Measurements from ENCODE around the gene C2CD3.

C2CD3 gene

DNA sequence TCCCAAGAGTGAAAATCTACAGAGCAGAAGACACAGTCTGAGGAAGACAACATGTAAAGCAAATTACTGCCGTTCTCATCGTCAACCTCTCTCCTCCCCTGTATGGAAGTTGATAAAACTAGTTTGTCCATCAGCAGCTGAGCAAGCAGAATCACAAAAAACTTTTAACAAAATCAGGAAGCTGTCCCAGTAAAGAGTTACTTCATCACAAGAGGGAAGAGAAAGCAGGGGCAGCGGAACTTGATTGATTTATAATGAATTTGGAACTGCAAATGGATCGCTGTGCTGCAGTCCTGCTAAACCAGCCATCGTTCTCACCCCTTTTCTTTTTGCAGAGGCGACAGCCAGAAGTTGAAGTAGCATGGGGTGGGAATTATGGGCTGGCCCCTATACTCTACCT is 148.3 kb downstream of the C2CD3 start:
- no peak for DNase-seq (ENCODE audit: low read depth in 1 of 2, low spot score in 1 of 2)
- no peak overlapping the region for H3K27ac ChIP-seq (replicated peaks)
- no peak overlapping the region for H3K4me3 ChIP-seq (replicated peaks; ENCODE audit: insufficient read depth, low read length)
- no peaks in the 10 kb centered on the region for H3K27me3 ChIP-seq (ENCODE audit: insufficient read depth, poor library complexity, severe bottlenecking)
- TF ChIP-seq GABPA (IDR thresholded peaks at IDR 0.05; ENCODE audit: low read depth) (no peak), POLR2AphosphoS5 (IDR thresholded peaks at IDR 0.05; ENCODE audit: low read depth) (no peak), SPI1 (IDR thresholded peaks at IDR 0.05; ENCODE audit: borderline replicate concordance, low read depth) (no peak)
- TF ChIP-seq, protein P1, sequence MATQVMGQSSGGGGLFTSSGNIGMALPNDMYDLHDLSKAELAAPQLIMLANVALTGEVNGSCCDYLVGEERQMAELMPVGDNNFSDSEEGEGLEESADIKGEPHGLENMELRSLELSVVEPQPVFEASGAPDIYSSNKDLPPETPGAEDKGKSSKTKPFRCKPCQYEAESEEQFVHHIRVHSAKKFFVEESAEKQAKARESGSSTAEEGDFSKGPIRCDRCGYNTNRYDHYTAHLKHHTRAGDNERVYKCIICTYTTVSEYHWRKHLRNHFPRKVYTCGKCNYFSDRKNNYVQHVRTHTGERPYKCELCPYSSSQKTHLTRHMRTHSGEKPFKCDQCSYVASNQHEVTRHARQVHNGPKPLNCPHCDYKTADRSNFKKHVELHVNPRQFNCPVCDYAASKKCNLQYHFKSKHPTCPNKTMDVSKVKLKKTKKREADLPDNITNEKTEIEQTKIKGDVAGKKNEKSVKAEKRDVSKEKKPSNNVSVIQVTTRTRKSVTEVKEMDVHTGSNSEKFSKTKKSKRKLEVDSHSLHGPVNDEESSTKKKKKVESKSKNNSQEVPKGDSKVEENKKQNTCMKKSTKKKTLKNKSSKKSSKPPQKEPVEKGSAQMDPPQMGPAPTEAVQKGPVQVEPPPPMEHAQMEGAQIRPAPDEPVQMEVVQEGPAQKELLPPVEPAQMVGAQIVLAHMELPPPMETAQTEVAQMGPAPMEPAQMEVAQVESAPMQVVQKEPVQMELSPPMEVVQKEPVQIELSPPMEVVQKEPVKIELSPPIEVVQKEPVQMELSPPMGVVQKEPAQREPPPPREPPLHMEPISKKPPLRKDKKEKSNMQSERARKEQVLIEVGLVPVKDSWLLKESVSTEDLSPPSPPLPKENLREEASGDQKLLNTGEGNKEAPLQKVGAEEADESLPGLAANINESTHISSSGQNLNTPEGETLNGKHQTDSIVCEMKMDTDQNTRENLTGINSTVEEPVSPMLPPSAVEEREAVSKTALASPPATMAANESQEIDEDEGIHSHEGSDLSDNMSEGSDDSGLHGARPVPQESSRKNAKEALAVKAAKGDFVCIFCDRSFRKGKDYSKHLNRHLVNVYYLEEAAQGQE (IDR thresholded peaks at IDR 0.05; ENCODE audit: insufficient replicate concordance, low read depth), result no peak
- TF ChIP-seq, protein P2, sequence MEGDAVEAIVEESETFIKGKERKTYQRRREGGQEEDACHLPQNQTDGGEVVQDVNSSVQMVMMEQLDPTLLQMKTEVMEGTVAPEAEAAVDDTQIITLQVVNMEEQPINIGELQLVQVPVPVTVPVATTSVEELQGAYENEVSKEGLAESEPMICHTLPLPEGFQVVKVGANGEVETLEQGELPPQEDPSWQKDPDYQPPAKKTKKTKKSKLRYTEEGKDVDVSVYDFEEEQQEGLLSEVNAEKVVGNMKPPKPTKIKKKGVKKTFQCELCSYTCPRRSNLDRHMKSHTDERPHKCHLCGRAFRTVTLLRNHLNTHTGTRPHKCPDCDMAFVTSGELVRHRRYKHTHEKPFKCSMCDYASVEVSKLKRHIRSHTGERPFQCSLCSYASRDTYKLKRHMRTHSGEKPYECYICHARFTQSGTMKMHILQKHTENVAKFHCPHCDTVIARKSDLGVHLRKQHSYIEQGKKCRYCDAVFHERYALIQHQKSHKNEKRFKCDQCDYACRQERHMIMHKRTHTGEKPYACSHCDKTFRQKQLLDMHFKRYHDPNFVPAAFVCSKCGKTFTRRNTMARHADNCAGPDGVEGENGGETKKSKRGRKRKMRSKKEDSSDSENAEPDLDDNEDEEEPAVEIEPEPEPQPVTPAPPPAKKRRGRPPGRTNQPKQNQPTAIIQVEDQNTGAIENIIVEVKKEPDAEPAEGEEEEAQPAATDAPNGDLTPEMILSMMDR (IDR thresholded peaks at IDR 0.05; ENCODE audit: insufficient read depth, low read length), result no peak

GRCh38 chr11:74021998-74022397 is 148.8 kb downstream of the C2CD3 start:
- TF ChIP-seq, protein P1 (IDR thresholded peaks at IDR 0.05; ENCODE audit: insufficient replicate concordance, low read depth), result no peak
- TF ChIP-seq, protein P2 (IDR thresholded peaks at IDR 0.05; ENCODE audit: insufficient read depth, low read length), result no peak
- no peak for TF ChIP-seq GABPA (IDR thresholded peaks at IDR 0.05; ENCODE audit: low read depth)
- TF ChIP-seq POLR2AphosphoS5 (IDR thresholded peaks at IDR 0.05; ENCODE audit: low read depth), result no peak
- TF ChIP-seq SPI1 (IDR thresholded peaks at IDR 0.05; ENCODE audit: borderline replicate concordance, low read depth), result no peak
- DNase-seq (ENCODE audit: low read depth in 1 of 2, low spot score in 1 of 2), result no peak
- H3K27me3 ChIP-seq (ENCODE audit: insufficient read depth, poor library complexity, severe bottlenecking), result no peaks in the 10 kb centered on the region
- no peak overlapping the region for H3K4me3 ChIP-seq (replicated peaks; ENCODE audit: insufficient read depth, low read length)
- no peak overlapping the region for H3K27ac ChIP-seq (replicated peaks)

DNA sequence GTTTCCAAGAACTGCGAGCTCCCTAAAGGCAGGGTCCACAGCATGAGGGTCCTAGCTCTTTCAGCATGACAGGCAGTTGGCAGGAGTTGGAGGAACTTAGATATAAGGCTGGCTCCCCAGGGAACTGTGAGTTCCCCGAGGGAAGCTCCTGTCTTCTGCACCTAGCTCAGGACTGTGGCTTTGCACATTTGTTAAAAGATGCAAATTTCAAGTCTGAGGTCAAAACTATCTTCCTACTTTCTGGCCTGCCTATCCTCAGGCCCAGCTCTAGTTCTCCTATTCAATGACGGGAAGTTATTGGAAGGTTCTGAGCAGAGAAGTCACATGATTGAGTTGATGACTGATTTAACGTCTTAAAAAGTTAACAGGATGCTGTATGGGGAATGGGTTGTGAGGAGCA is 150.3 kb downstream of the C2CD3 start:
- DNase-seq (ENCODE audit: low read depth in 1 of 2, low spot score in 1 of 2), result peak in 1 of 2 experiments; percentile 34
- TF ChIP-seq POLR2AphosphoS5 (IDR thresholded peaks at IDR 0.05; ENCODE audit: low read depth) (no peak), SPI1 (IDR thresholded peaks at IDR 0.05; ENCODE audit: borderline replicate concordance, low read depth) (no peak), GABPA (IDR thresholded peaks at IDR 0.05; ENCODE audit: low read depth) (no peak)
- TF ChIP-seq, protein P2 (IDR thresholded peaks at IDR 0.05; ENCODE audit: insufficient read depth, low read length), result no peak
- TF ChIP-seq, protein P1 (IDR thresholded peaks at IDR 0.05; ENCODE audit: insufficient replicate concordance, low read depth), result no peak
- H3K4me3 ChIP-seq (replicated peaks; ENCODE audit: insufficient read depth, low read length), result no peak overlapping the region
- H3K27ac ChIP-seq (replicated peaks), result peak overlapping the region; percentile 49; the same call in 1 of the 2 replicates
- no peaks in the 10 kb centered on the region for H3K27me3 ChIP-seq (ENCODE audit: insufficient read depth, poor library complexity, severe bottlenecking)

Data from HL-60 (cell line).